ENCODE results near the gene ARL2. TPM values are rescaled to one million over a fixed set of nuclear protein-coding genes. Genes with fewer than 3 reads are reported as not detected.

The ARL2 gene
- total RNA-seq, 1 experiment from 2014 or later: 103 TPM

- Mint-ChIP-seq H3K9me3 (ENCODE audit: unreplicated experiment) (no peaks in the 10 kb centered on the region), H3K4me3 (ENCODE audit: unreplicated experiment) (peak overlapping the region; percentile 56), H3K27ac (ENCODE audit: unreplicated experiment) (peak overlapping the region; percentile 63), H3K27me3 (ENCODE audit: insufficient read depth, unreplicated experiment) (no peaks in the 10 kb centered on the region), H3K4me1 (ENCODE audit: low read depth, unreplicated experiment) (peaks cover 26% of the 10 kb centered on the region), H3K36me3 (ENCODE audit: insufficient read depth, unreplicated experiment) (no peaks in the 10 kb centered on the region)
- TF ChIP-seq, protein P1, sequence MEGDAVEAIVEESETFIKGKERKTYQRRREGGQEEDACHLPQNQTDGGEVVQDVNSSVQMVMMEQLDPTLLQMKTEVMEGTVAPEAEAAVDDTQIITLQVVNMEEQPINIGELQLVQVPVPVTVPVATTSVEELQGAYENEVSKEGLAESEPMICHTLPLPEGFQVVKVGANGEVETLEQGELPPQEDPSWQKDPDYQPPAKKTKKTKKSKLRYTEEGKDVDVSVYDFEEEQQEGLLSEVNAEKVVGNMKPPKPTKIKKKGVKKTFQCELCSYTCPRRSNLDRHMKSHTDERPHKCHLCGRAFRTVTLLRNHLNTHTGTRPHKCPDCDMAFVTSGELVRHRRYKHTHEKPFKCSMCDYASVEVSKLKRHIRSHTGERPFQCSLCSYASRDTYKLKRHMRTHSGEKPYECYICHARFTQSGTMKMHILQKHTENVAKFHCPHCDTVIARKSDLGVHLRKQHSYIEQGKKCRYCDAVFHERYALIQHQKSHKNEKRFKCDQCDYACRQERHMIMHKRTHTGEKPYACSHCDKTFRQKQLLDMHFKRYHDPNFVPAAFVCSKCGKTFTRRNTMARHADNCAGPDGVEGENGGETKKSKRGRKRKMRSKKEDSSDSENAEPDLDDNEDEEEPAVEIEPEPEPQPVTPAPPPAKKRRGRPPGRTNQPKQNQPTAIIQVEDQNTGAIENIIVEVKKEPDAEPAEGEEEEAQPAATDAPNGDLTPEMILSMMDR (IDR thresholded peaks at IDR 0.05; ENCODE audit: insufficient read depth in 1 of 2, low read depth in 1 of 2, low read length in 1 of 2, severe bottlenecking in 1 of 2, unreplicated experiment in 1 of 2): no peak
- ChIA-PET CTCF (interaction anchor here (0.9 to 1.6 kb wide), 10 partner anchors 8 to 208 kb away, joined by 3 to 9 read pairs (median 4); partner anchors contain the start of genes PPP2R5B and ZNHIT2), POLR2A (interaction anchor here (1.2 kb wide), 1 partner anchor 17 kb away, joined by 3 read pairs; no protein-coding TSS in a partner anchor)
- Histone ChIP-seq H3K9me3 (no peaks in the 10 kb centered on the region), H3K36me3 (ENCODE audit: control insufficient read depth, insufficient read depth, low read length) (no peaks in the 10 kb centered on the region), H3K4me1 (peaks cover 37% of the 10 kb centered on the region), H3K4me3 (ENCODE audit: low read depth, low read length) (no peak overlapping the region), H3K27me3 (replicated peaks; ENCODE audit: control insufficient read depth, insufficient read depth, low read length) (no peaks in the 10 kb centered on the region)
- intact Hi-C loops (cut with micrococcal nuclease; ENCODE audit: unreplicated experiment): loop anchor here (2.0 to 5.0 kb wide), 2 partner anchors 80 to 149 kb away; partner anchors contain the start of gene ATG2A
- DNase-seq: no peak
- TSS peak; percentile 61 for BruUV-seq (replicated peaks)
Observed at GRCh38 chr11:64996327-64996709, 17.6 kb upstream of the ARL2 start.

GRCh38 chr11:64996710-64997380, 17.1 kb upstream of the ARL2 start, which contains the start of gene BATF2:
BATF2 (minus strand) TSS chr11:64996971; CDS start chr11:64996914, 57 bp downstream.
- H3K4me3 Mint-ChIP-seq (ENCODE audit: unreplicated experiment): peak within 1 kb of the TSS; percentile 56
- H3K27me3 Mint-ChIP-seq (ENCODE audit: insufficient read depth, unreplicated experiment): no peaks in the 10 kb centered on the region
- H3K36me3 Mint-ChIP-seq (ENCODE audit: insufficient read depth, unreplicated experiment): no peaks in the 10 kb centered on the region
- no peaks in the 10 kb centered on the region for H3K27me3 ChIP-seq (replicated peaks; ENCODE audit: control insufficient read depth, insufficient read depth, low read length)
- peaks cover 37% of the 10 kb centered on the region for H3K4me1 ChIP-seq
- peaks cover 26% of the 10 kb centered on the region for H3K4me1 Mint-ChIP-seq (ENCODE audit: low read depth, unreplicated experiment)
- H3K27ac Mint-ChIP-seq (ENCODE audit: unreplicated experiment): peak within 1 kb of the TSS; percentile 63
- no peak within 1 kb of the TSS for H3K4me3 ChIP-seq (ENCODE audit: low read depth, low read length)
- H3K9me3 ChIP-seq: no peaks in the 10 kb centered on the region
- H3K9me3 Mint-ChIP-seq (ENCODE audit: unreplicated experiment): no peaks in the 10 kb centered on the region
- no TSS peak for BruUV-seq (replicated peaks)
- CTCF ChIA-PET: interaction anchor here (0.5 to 1.6 kb wide), 13 partner anchors 9 to 218 kb away, joined by 3 to 9 read pairs (median 4); partner anchors contain the start of genes PPP2R5B, SF1 and ZNHIT2
- no peaks in the 10 kb centered on the region for H3K36me3 ChIP-seq (ENCODE audit: control insufficient read depth, insufficient read depth, low read length)
- DNase-seq: peak; percentile 79 to 84
- TF ChIP-seq, protein P1 (IDR thresholded peaks at IDR 0.05; ENCODE audit: insufficient read depth in 1 of 2, low read depth in 1 of 2, low read length in 1 of 2, severe bottlenecking in 1 of 2, unreplicated experiment in 1 of 2): peak; percentile 45 to 69
- POLR2A ChIA-PET: interaction anchor here (1.2 kb wide), 1 partner anchor 16 kb away, joined by 3 read pairs; no protein-coding TSS in a partner anchor
- intact Hi-C loops (cut with micrococcal nuclease; ENCODE audit: unreplicated experiment): loop anchor here (2.0 to 5.0 kb wide), 2 partner anchors 80 to 150 kb away; partner anchors contain the start of gene ATG2A

GRCh38 chr11:64998141-64998540, 15.8 kb upstream of the ARL2 start:
- intact Hi-C loops (cut with micrococcal nuclease; ENCODE audit: unreplicated experiment): loop anchor here (5.0 kb wide), 1 partner anchor 151 kb away; no protein-coding TSS in a partner anchor
- Histone ChIP-seq H3K9me3 (no peaks in the 10 kb centered on the region), H3K36me3 (ENCODE audit: control insufficient read depth, insufficient read depth, low read length) (no peaks in the 10 kb centered on the region), H3K27me3 (replicated peaks; ENCODE audit: control insufficient read depth, insufficient read depth, low read length) (no peaks in the 10 kb centered on the region), H3K4me1 (peaks cover 37% of the 10 kb centered on the region), H3K4me3 (ENCODE audit: low read depth, low read length) (no peak overlapping the region)
- peak in 1 of 2 experiments; percentile 50 for DNase-seq
- no peaks in the 10 kb centered on the region for H3K9me3 Mint-ChIP-seq (ENCODE audit: unreplicated experiment)
- ChIA-PET POLR2A (interaction anchor here (0.5 to 1.1 kb wide), 2 partner anchors 14 to 187 kb away, joined by 3 to 9 read pairs; no protein-coding TSS in a partner anchor), CTCF (interaction anchor here (0.5 to 1.4 kb wide), 2 partner anchors 15 to 27 kb away, joined by 8 to 15 read pairs; no protein-coding TSS in a partner anchor)
- peak overlapping the region; percentile 14 for H3K27ac Mint-ChIP-seq (ENCODE audit: unreplicated experiment)
- TF ChIP-seq, protein P1 (IDR thresholded peaks at IDR 0.05; ENCODE audit: insufficient read depth in 1 of 2, low read depth in 1 of 2, low read length in 1 of 2, severe bottlenecking in 1 of 2, unreplicated experiment in 1 of 2): no peak
- H3K27me3 Mint-ChIP-seq (ENCODE audit: insufficient read depth, unreplicated experiment): no peaks in the 10 kb centered on the region
- peaks cover 26% of the 10 kb centered on the region for H3K4me1 Mint-ChIP-seq (ENCODE audit: low read depth, unreplicated experiment)
- no TSS peak for BruUV-seq (replicated peaks)
- H3K4me3 Mint-ChIP-seq (ENCODE audit: unreplicated experiment): no peak overlapping the region
- H3K36me3 Mint-ChIP-seq (ENCODE audit: insufficient read depth, unreplicated experiment): no peaks in the 10 kb centered on the region

Measured in Caco-2 (cell line).